NCI-H146 treated with DMSO at 0.1 percent for 48 hours (cell line): ENCODE measurements around the gene ENAH.

Source experiments
- DNase-seq: peaks from one replicate; lab custom pipeline; 2025; ENCODE audit not compliant: unreplicated experiment; lab: John Stamatoyannopoulos, UW

The ENAH gene

GRCh38 chr1:225608014-225608796 is 44.7 kb downstream of the ENAH start:
- no peak for DNase-seq

GRCh38 chr1:225607355-225607754 is 45.6 kb downstream of the ENAH start:
- DNase-seq = peak; percentile 61

- no peak for DNase-seq
These were observed 49.2 kb downstream of the ENAH start for GRCh38 chr1:225603538-225604354.

- DNase-seq = no peak
These were observed 50.2 kb downstream of the ENAH start for GRCh38 chr1:225602590-225603206.

GRCh38 chr1:225601902-225602589 is 50.9 kb downstream of the ENAH start:
- no peak for DNase-seq

GRCh38 chr1:225598847-225599246 is 54.1 kb downstream of the ENAH start:
- no peak for DNase-seq

- DNase-seq = no peak
These were observed 54.9 kb downstream of the ENAH start for GRCh38 chr1:225597926-225598575.

- DNase-seq = no peak
These were observed 56.2 kb downstream of the ENAH start for GRCh38 chr1:225596736-225597135.

GRCh38 chr1:225595974-225596551 is 56.9 kb downstream of the ENAH start:
- no peak for DNase-seq

- no peak for DNase-seq
These were observed 57.5 kb downstream of the ENAH start for GRCh38 chr1:225595452-225595851.

GRCh38 chr1:225593414-225593813 is 59.5 kb downstream of the ENAH start:
- no peak for DNase-seq

- no peak for DNase-seq
These were observed 60.4 kb downstream of the ENAH start for GRCh38 chr1:225592362-225593025.

GRCh38 chr1:225587310-225587709 is 65.6 kb downstream of the ENAH start:
- DNase-seq = no peak

- DNase-seq = no peak
These were observed 71.7 kb downstream of the ENAH start for GRCh38 chr1:225581186-225581585.

GRCh38 chr1:225580238-225581099 is 72.5 kb downstream of the ENAH start:
- no peak for DNase-seq

- no peak for DNase-seq
These were observed 74.5 kb downstream of the ENAH start for GRCh38 chr1:225578251-225578977.

- no peak for DNase-seq
These were observed 75.7 kb downstream of the ENAH start for GRCh38 chr1:225577241-225577640.

GRCh38 chr1:225573216-225573615 is 79.7 kb downstream of the ENAH start:
- DNase-seq = no peak
